SH-SY5Y (cell line): ENCODE data around the gene MAP4K1.

Experiments
- GATA2 ChIP-seq: IDR thresholded peaks from 2 replicates; pipeline ENCODE4 v1.6.1; 2011; ENCODE audit warnings: mild to moderate bottlenecking, low read depth, low read length
- GATA3 ChIP-seq: IDR thresholded peaks from 2 replicates; pipeline ENCODE4 v1.6.1; 2011; ENCODE audit warnings: low read depth, mild to moderate bottlenecking, low read length, moderate library complexity

- TF ChIP-seq GATA2 (no peak), GATA3 (no peak)
Observed at GRCh38 chr19:38629568-38629967, 11.8 kb upstream of the MAP4K1 start.
